Cerebellar cortex (tissue), 1 donor: Measurements from ENCODE around the gene DKK3.

Source experiments
- DNase-seq: peaks from one replicate; pipeline ENCODE4 v3.0.0-alpha.2; 2015; ENCODE audit warnings: low spot score

DKK3 gene

DNA sequence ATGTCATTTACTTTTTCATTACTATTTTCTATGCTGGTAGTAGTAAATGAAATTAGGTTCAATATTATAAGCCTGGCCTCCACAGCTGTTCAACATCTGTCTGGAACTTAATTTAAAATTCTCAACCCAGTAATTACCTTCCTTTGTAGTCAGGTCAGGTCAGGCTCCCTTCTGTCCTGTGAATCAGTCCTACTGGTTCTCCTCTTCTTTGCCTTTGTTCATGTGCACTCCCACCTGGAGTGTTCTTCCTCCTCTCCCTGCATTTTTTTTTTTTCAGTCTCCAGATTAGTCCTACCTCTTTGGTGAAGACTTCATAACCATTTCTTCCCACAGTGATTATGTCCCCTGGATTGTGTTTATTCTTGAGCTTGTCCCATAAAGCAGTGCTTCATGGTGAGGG is 67.9 kb downstream of the DKK3 start:
- DNase-seq: no peak

DNA sequence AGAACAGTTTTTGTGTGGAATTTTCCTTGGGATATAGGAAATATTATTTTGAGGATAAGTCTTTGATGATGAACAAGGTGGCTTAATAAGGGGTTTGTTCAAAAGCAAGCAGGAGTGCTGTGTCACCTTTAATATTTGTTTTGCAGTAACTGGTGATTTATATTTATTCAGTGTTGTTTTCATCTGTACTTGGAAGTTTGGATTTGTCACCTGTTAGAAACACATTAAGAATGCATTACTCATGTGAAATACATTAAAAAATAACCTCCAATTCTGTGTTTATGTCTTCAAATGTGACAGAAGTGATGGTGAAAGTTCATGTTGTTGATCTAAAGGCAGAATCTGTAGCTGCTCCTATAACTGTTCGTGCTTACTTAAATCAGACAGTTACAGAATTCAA is 70.5 kb downstream of the DKK3 start:
- DNase-seq: no peak

DNA sequence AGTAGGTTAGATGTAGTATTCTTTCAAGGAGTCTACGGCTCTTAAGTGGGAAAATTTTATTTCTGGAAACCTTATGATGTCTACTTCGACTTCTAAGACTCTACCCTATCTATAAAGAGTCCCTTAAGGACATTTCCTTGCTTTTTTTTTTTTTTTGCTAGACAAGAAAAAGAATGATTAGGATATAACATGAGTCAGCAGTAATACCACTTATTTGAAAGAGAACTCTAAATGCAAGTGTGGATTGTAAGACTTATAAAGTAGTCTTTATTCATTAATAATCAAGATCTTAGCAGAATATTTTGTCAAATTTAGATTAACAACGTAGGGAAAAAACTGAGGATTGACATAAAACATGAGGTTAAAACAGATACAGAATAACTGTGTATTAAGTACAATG is 71.0 kb downstream of the DKK3 start:
- DNase-seq: no peak

DNA sequence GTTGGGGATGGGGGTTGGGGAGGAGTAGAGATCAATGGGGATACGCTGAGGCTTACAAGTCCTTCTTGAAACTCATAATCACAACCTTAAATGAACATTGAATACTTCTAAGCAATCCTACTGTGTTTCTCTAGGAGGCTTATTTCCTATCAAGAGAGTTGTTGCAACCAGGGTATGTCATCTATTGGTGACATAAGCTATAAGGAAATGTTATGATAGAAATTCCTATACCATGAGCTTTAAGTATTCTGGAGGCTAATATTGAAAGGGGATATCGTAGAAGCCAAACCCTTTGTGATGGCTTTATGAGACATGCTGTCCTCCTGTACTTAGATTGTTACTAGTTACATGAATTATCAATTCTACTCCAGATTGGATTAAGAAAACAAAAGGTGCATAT is 72.9 kb downstream of the DKK3 start:
- DNase-seq: no peak

DNA sequence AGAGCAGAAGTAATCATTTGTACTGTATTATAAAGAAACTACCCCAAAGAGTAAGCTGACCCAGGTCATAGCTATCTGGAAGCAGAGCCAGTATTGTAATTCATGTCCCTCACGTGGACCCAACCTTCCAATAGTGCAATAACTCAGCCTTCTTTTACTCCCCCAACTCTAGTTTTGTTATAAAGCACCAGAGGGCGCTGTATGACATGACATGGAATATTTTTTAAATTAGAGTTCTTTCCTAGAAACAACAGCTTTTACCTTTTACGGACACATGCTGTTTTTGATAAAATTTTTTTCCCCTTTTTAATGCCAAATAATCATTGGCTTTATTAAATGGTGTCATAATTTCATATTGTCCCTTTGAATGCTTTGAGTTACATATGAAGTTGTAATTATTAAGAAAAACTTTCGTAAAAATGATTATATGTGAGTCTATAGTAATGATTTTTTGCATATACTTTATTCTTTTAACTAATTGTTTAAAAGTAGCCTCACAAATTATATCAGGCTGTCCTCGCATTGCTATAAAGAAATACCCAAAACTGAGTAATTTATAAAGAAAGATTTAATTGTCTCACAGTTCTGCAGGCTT is 76.9 kb downstream of the DKK3 start:
- peak; percentile 80 for DNase-seq

DNA sequence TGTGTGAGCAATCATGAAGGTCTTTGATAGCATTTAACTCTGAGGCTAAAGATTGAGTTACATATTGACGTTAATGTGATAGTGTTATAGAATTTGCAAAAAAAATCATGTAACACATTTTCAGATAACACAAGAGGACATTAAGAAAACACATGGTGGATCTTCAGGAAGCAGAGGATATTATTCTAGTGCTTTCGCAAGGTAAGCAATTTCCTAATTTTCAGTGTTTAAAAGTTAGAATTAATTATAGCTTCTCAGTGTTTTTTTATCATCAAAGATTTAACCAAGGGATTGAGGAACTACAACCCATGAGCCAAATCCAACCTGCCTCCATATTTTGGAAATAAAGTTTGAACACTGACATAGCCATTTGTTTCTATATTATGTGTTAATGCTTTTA is 78.5 kb downstream of the DKK3 start:
- no peak for DNase-seq

DNA sequence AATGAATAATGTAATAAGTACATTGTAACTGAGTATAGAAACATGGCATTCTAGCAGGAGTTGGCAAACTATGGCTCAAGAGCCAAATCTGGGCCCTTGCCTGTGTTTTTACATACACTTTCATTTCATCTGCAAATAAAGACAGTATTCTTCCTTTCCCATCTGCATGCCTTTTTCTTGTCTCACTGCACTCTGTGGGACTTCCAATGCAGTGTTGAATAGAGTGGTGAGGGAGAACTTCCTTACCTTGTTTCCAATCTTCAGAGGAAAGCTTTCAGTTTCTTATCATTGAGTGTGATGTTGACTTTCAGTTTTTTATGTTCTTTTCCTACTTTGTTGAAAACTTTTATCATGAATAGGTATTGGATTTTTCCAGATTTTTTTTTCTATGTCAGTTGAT is 84.6 kb downstream of the DKK3 start:
- no peak for DNase-seq

DNA sequence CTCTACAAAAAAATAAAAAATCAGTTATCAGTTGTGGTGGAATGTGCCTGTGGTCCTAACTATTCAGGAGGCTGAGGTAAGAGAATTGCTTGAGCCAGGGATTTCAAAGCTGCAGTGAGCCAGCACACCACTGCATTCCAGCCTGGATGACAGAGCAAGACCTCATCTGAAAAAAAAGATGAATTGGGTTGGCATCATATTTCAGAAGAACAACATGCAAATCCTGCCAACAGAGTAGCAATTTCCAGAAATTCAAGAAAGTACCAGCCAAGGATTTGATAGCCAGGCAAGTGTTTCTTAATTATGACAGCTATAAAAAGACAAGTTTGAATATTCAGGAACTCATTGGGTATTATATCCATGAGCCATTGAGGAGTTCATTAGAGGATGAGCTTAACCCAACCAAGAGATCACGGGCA is 91.4 kb downstream of the DKK3 start:
- DNase-seq: no peak

DNA sequence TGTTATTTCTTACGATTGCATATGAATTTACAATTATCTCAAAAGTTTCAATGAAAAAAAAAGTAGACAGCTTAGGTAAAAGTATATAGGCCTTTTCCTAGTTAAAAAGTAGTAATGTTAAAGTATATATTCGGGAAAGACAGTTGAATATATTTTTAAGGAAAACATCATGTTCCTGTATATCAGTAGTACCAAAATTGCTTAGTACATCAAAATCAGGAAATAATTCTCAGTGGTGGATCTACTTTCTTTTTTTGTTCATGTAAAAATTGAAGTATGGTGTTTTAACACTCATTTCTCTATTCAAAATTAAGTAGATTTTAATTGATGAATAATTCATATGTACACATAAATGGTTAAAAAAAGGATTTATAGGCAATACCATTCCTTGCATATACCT is 92.8 kb downstream of the DKK3 start:
- no peak for DNase-seq

DNA sequence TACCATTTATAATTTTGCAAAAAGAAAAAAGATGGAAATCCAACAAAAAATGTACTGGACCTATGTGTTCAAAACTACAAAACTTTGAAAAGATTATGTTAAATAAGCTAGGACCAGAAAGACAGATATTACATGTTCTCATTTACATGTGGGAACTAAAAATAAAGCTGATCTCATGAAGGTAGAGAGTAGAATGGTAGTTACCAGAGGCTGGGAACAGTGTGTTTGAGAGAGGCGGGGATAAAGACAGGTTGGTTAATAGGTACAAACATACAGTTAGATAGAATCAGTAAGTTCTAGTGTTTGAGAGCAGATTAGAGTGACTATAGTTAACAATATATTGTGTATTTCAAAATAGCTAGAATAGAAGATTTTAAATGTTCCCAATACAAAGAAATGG is 95.0 kb downstream of the DKK3 start:
- DNase-seq: no peak
